Measurements from ENCODE around the gene ABCF1. TPM values are rescaled to one million over a fixed set of nuclear protein-coding genes. Genes with fewer than 3 reads are reported as not detected.

The ABCF1 gene
- total and polyA plus RNA-seq, 9 of the 15 experiments (the other 6 are each of a cell fraction or from before 2014, with no cell fraction given) = 41.6 to 193 (median 102) TPM

DNA sequence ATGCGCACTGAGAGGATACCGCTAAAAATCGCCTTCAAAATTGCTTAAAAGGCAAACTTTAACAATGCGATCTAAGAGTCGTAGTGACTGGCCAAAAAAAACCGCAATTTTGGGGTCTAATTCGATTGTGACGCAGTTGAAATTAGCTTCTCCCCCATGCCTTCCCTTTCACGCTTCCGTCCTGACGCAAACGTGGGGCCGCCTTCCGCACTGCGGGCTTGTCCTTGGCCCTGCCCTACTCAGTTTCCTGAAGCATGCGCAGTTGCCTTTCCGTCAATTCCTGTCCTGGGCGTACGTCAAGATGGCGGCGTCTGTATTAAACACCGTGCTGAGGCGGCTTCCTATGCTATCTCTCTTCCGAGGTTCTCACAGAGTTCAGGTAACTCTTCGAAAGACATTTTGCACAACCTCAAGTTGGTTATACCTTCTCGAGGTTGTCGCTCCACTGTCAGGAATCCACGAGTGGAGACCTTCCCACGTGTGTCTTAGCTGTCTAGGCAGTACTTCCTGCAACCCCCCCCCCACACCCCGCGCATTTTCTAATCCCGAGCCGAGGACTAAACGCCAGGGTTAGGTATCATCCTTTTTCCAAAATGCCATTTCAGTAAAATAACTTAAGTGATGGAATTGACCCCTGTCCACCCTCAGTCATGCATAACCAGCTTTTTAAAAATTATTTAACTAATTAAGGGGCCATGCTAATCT lies 46.5 kb downstream of the ABCF1 start, which contains the start of gene MRPS18B (continued):
- TF ChIP-seq ARID1B (IDR thresholded peaks at IDR 0.05) (no peak; the same call in 1 of the 2 replicates), ILF3 (IDR thresholded peaks at IDR 0.05; ENCODE audit: borderline replicate concordance) (no peak), ETS2 (tag; IDR thresholded peaks at IDR 0.05; ENCODE audit: borderline replicate concordance, poor library complexity, severe bottlenecking) (no peak), ZNF77 (CRISPR knock-in tag; IDR thresholded peaks at IDR 0.05) (no peak), HMG20A (CRISPR knock-in tag; conservative IDR thresholded peaks at IDR 0.05) (0 out of 2 replicates have a peak, but pooled peaks have one; percentile 21), ATF7 (IDR thresholded peaks at IDR 0.05) (peak; percentile 94), KDM4B (IDR thresholded peaks at IDR 0.05; ENCODE audit: borderline replicate concordance in 2 of 2, low read depth in 1 of 2) (peak in 1 of 2 experiments; percentile 50; a peak in 1 of 4 replicates), RBM34 (IDR thresholded peaks at IDR 0.05; ENCODE audit: borderline replicate concordance, insufficient read depth, low read length) (no peak), ZBTB8A (IDR thresholded peaks at IDR 0.05; ENCODE audit: partially characterized antibody) (no peak), GATAD2A (IDR thresholded peaks at IDR 0.05) (no peak), TFAM (CRISPR knock-in tag; conservative IDR thresholded peaks at IDR 0.05) (no peak), NFIX (CRISPR knock-in tag; IDR thresholded peaks at IDR 0.05; ENCODE audit: low read depth) (no peak), MBD2 (IDR thresholded peaks at IDR 0.05; ENCODE audit: borderline replicate concordance, low read depth) (peak; percentile 21; the same call in 1 of the 2 replicates), SMARCB1 (IDR thresholded peaks at IDR 0.05; ENCODE audit: insufficient read length, low read depth) (no peak), CBFB (CRISPR knock-in tag; IDR thresholded peaks at IDR 0.05) (0 out of 2 replicates have a peak, but pooled peaks have one; percentile 30), ELF4 (CRISPR knock-in tag; IDR thresholded peaks at IDR 0.05) (no peak; the same call in 1 of the 2 replicates), SOX6 (IDR thresholded peaks at IDR 0.05) (no peak; the same call in 1 of the 2 replicates), NFRKB (IDR thresholded peaks at IDR 0.05; ENCODE audit: low read depth) (no peak; the same call in none of the 2 replicates), HDAC2 (IDR thresholded peaks at IDR 0.05) (peak; percentile 99), ZNF311 (CRISPR knock-in tag; IDR thresholded peaks at IDR 0.05) (no peak), ZNF239 (CRISPR knock-in tag; IDR thresholded peaks at IDR 0.05) (no peak)
- TF ChIP-seq, protein P1, sequence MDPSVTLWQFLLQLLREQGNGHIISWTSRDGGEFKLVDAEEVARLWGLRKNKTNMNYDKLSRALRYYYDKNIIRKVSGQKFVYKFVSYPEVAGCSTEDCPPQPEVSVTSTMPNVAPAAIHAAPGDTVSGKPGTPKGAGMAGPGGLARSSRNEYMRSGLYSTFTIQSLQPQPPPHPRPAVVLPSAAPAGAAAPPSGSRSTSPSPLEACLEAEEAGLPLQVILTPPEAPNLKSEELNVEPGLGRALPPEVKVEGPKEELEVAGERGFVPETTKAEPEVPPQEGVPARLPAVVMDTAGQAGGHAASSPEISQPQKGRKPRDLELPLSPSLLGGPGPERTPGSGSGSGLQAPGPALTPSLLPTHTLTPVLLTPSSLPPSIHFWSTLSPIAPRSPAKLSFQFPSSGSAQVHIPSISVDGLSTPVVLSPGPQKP (CRISPR knock-in tag; IDR thresholded peaks at IDR 0.05) = no peak
- TF ChIP-seq, protein P2, sequence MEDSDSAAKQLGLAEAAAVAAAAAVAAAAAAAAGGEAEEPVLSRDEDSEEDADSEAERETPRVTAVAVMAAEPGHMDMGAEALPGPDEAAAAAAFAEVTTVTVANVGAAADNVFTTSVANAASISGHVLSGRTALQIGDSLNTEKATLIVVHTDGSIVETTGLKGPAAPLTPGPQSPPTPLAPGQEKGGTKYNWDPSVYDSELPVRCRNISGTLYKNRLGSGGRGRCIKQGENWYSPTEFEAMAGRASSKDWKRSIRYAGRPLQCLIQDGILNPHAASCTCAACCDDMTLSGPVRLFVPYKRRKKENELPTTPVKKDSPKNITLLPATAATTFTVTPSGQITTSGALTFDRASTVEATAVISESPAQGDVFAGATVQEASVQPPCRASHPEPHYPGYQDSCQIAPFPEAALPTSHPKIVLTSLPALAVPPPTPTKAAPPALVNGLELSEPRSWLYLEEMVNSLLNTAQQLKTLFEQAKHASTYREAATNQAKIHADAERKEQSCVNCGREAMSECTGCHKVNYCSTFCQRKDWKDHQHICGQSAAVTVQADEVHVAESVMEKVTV (CRISPR knock-in tag; IDR thresholded peaks at IDR 0.05) = 0 out of 2 replicates have a peak, but pooled peaks have one; percentile 4
- TF ChIP-seq, protein P3, sequence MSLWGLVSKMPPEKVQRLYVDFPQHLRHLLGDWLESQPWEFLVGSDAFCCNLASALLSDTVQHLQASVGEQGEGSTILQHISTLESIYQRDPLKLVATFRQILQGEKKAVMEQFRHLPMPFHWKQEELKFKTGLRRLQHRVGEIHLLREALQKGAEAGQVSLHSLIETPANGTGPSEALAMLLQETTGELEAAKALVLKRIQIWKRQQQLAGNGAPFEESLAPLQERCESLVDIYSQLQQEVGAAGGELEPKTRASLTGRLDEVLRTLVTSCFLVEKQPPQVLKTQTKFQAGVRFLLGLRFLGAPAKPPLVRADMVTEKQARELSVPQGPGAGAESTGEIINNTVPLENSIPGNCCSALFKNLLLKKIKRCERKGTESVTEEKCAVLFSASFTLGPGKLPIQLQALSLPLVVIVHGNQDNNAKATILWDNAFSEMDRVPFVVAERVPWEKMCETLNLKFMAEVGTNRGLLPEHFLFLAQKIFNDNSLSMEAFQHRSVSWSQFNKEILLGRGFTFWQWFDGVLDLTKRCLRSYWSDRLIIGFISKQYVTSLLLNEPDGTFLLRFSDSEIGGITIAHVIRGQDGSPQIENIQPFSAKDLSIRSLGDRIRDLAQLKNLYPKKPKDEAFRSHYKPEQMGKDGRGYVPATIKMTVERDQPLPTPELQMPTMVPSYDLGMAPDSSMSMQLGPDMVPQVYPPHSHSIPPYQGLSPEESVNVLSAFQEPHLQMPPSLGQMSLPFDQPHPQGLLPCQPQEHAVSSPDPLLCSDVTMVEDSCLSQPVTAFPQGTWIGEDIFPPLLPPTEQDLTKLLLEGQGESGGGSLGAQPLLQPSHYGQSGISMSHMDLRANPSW (CRISPR knock-in tag; IDR thresholded peaks at IDR 0.05) = no peak

Measured in K562 (cell line).